OCI-LY7 (cell line): ENCODE measurements around the gene NINJ2. TPM values are rescaled to one million over a fixed set of nuclear protein-coding genes. Genes with fewer than 3 reads are reported as not detected.

Experiments used
- BruUV-seq: library from RNA; stranded (reverse); fragments of 400-500 nt; replicated peaks from 2 replicates; lab custom pipeline; 2021; lab: Mats Ljungman, UMichigan
- CTCF ChIA-PET: fragments of 300-600 bp; sonication (Branson Sonifier 250); formaldehyde crosslinking; loops from one replicate; lab custom pipeline; 2022; ENCODE audit warnings: antibody characterized with exemption; ENCODE audit not compliant: unreplicated experiment; lab: Charles Lee
- POLR2A ChIA-PET: fragments of 300-600 bp; sonication (Branson Sonifier 250); formaldehyde crosslinking; loops from one replicate; lab custom pipeline; 2022; ENCODE audit warnings: antibody characterized with exemption; lab: Charles Lee
- DNase-seq: peaks from one replicate; pipeline ENCODE4 v3.0.0-alpha.2; 2015; ENCODE audit warnings: low spot score
- H2AFZ ChIP-seq: fragments of 200-600 bp; sonication (generic), shearing (Covaris generic); 2 replicates; pipeline ENCODE4 v1.6.1; 2014; ENCODE audit warnings: mild to moderate bottlenecking, antibody characterized with exemption, low read length, moderate library complexity
- H3K27ac ChIP-seq: fragments of 200-600 bp; sonication (generic); 2 replicates; pipeline ENCODE4 v1.5.1; 2014; ENCODE audit warnings: mixed run types, low read depth, mild to moderate bottlenecking, moderate library complexity, low read length, inconsistent platforms; ENCODE audit not compliant: poor library complexity, severe bottlenecking
- H3K36me3 ChIP-seq: fragments of 200-600 bp; sonication (generic); 2 replicates; pipeline ENCODE4 v1.6.1; 2014; ENCODE audit warnings: mild to moderate bottlenecking, antibody characterized with exemption, low read length, moderate library complexity, mixed read lengths; ENCODE audit not compliant: insufficient read depth
- H3K4me1 ChIP-seq: fragments of 200-600 bp; sonication (generic); 2 replicates; pipeline ENCODE4 v1.5.1; 2014; ENCODE audit warnings: mild to moderate bottlenecking, low read length; ENCODE audit not compliant: insufficient read depth, poor library complexity, severe bottlenecking
- H3K4me2 ChIP-seq: fragments of 200-600 bp; sonication (generic); 2 replicates; pipeline ENCODE4 v1.6.1; 2014; ENCODE audit warnings: mild to moderate bottlenecking, low read length
- H3K4me3 ChIP-seq: fragments of 200-600 bp; sonication (generic); 2 replicates; pipeline ENCODE4 v1.5.1; 2014; ENCODE audit warnings: mild to moderate bottlenecking, low read depth, low read length; ENCODE audit not compliant: poor library complexity, severe bottlenecking
- H3K79me2 ChIP-seq: fragments of 200-600 bp; sonication (generic); 2 replicates; pipeline ENCODE4 v1.6.1; 2016; ENCODE audit warnings: low read depth, mild to moderate bottlenecking, low read length, moderate library complexity, mixed read lengths; ENCODE audit not compliant: insufficient read depth
- H3K9me2 ChIP-seq: fragments of 200-600 bp; sonication (generic); 2 replicates; pipeline ENCODE4 v1.6.1; 2016; ENCODE audit warnings: mild to moderate bottlenecking, low read length, mixed read lengths; ENCODE audit not compliant: insufficient read depth
- H3K9me3 ChIP-seq: fragments of 200-600 bp; sonication (generic); 2 replicates; pipeline ENCODE4 v1.6.1; 2014; ENCODE audit warnings: mild to moderate bottlenecking, mixed run types, low read length, mixed read lengths
- H4K20me1 ChIP-seq: fragments of 200-600 bp; sonication (generic); 2 replicates; pipeline ENCODE4 v1.6.1; 2014; ENCODE audit warnings: mild to moderate bottlenecking, antibody characterized with exemption, low read length, moderate library complexity, mixed read lengths; ENCODE audit not compliant: insufficient read depth
- EZH2phosphoT487 ChIP-seq: fragments of 200-600 bp; sonication (generic); IDR thresholded peaks from 2 replicates; pipeline ENCODE4 v1.6.1; 2018; ENCODE audit warnings: low read depth, borderline replicate concordance, mild to moderate bottlenecking, mixed run types, antibody characterized with exemption, low read length, moderate library complexity, mixed read lengths
- intact Hi-C: fragments of 100-400 bp; cut with micrococcal nuclease; formaldehyde crosslinking; loops from one replicate; pipeline ENCODE4 v1.10.0; 2022; ENCODE audit not compliant: unreplicated experiment
- total RNA-seq, 2 experiments: library from RNA; depleted of rRNA in 1 of 2; stranded (reverse); fragments of >200 nt in 1 of 2; shearing (Covaris generic) in 1 of 2; gene quantifications; 2 replicates each; pipeline ENCODE4 v1.2.3, GENCODE V29; 2014 to 2022
- TF ChIP-seq, protein P1 (sequence below): fragments of 200-600 bp; sonication (generic); conservative IDR thresholded peaks from 2 replicates; pipeline ENCODE4 v1.5.1; 2014; ENCODE audit warnings: mild to moderate bottlenecking, antibody characterized with exemption, low read length, moderate library complexity, mixed read lengths

The NINJ2 gene
- total RNA-seq, 2 experiments from 2014 or later, result 0.79 to 4.4 TPM

DNA sequence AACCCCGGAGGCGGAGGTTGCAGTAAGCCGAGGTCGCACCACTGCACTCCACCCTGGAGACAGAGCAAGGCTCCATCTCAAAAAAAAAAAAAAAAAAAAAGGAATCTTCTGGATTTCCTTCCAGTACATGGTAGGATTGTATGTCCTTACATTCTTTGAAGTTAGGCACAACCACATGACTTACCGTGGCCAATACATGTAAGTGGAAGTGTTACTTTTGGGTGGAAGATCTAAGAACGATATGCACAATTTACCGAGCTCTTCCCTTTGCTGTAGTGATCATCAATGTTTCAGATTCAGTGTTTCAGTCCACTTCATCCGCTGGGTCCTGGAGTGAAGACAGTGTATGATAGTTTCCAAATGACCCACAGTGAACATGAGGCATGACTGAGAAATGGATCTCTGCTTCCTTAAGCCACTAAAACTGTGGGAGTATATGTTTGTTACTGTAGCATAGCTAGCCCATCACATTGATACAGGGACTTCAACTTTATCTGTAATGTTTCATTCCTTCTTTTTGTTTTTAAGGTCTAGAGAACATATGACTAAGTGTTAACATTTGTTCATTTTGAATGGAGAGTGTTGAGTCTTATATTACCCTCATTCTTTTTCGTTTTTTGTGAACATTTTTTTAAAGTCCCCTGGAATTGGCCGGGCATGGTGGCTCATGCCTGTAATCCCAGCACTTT is 18.5 kb upstream of the NINJ2 start:
- TF ChIP-seq, protein P1, sequence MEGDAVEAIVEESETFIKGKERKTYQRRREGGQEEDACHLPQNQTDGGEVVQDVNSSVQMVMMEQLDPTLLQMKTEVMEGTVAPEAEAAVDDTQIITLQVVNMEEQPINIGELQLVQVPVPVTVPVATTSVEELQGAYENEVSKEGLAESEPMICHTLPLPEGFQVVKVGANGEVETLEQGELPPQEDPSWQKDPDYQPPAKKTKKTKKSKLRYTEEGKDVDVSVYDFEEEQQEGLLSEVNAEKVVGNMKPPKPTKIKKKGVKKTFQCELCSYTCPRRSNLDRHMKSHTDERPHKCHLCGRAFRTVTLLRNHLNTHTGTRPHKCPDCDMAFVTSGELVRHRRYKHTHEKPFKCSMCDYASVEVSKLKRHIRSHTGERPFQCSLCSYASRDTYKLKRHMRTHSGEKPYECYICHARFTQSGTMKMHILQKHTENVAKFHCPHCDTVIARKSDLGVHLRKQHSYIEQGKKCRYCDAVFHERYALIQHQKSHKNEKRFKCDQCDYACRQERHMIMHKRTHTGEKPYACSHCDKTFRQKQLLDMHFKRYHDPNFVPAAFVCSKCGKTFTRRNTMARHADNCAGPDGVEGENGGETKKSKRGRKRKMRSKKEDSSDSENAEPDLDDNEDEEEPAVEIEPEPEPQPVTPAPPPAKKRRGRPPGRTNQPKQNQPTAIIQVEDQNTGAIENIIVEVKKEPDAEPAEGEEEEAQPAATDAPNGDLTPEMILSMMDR, result no peak
- no peak for TF ChIP-seq EZH2phosphoT487
- Histone ChIP-seq H3K4me1 (peaks cover 49% of the 10 kb centered on the region), H2AFZ (peak overlapping the region; percentile 46; the same call in 1 of the 2 replicates), H3K4me2 (no peak overlapping the region), H3K9me2 (no peaks in the 10 kb centered on the region), H3K9me3 (no peaks in the 10 kb centered on the region), H3K27ac (no peak overlapping the region), H3K36me3 (no peaks in the 10 kb centered on the region), H3K4me3 (no peak overlapping the region), H4K20me1 (no peaks in the 10 kb centered on the region), H3K79me2 (no peaks in the 10 kb centered on the region)
- no TSS peak for BruUV-seq
- POLR2A ChIA-PET, result interaction anchor here (0.7 to 1.0 kb wide), 3 partner anchors 13 to 68 kb away, joined by 3 to 4 read pairs (median 3); no protein-coding TSS in a partner anchor
- DNase-seq, result no peak
- intact Hi-C loops, result no loop called here
- CTCF ChIA-PET, result no interaction called here

DNA sequence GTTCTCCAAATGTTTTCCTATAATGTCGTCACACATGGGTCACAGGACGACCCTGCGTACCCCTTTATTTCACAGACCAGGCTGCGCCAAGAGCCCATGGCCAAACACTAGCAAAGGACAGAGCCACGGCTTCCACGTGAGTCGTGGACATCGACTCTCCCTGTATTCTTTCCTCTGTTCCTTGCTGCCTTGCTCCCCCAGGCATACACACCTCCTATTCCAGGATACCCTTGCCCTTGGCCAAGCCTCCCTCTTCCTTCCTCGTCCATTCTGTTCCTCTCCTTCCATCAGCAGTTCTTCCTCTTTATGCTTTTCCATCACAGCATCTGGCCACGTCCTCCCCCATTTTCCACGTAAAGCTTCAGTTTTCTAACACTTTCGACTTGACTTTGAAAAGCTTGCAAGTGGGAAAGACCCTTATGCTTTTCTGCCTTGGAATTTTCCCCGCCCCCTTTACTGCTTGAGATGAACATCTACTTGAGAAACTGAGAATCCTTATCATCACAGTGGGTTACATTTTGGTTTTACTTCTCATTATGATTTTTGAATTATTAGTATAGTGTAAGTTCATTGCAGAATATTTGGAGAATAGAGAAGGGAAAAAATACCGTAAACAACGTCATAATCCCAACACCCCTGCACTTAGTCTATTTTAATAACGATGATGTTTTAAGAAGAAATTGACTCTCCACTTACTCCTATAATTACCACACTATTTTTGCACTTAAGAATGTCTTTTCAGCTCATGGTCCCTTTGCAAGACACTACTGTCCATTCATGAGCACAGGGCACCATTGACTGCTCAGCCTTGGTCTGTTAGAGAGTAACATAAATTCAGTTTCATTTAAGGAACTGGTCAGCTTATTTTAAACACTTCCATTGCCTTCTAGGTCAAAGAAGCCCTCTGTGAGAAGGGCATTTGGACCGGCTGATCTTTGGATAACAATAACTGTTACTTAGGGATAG is 15.8 kb upstream of the NINJ2 start:
- Histone ChIP-seq H3K27ac (no peak overlapping the region), H4K20me1 (no peaks in the 10 kb centered on the region), H3K4me1 (peaks cover 49% of the 10 kb centered on the region), H2AFZ (peak overlapping the region; percentile 18; the same call in 1 of the 2 replicates), H3K79me2 (no peaks in the 10 kb centered on the region), H3K36me3 (no peaks in the 10 kb centered on the region), H3K4me2 (no peak overlapping the region), H3K4me3 (no peak overlapping the region), H3K9me2 (no peaks in the 10 kb centered on the region), H3K9me3 (no peaks in the 10 kb centered on the region)
- CTCF ChIA-PET, result no interaction called here
- POLR2A ChIA-PET, result interaction anchor here (0.7 kb wide), 2 partner anchors 18 to 64 kb away, joined by 3 read pairs; no protein-coding TSS in a partner anchor
- intact Hi-C loops, result loop anchor here (10.0 kb wide), 1 partner anchor 104 kb away; no protein-coding TSS in a partner anchor
- no TSS peak for BruUV-seq
- TF ChIP-seq, protein P1, result no peak
- TF ChIP-seq EZH2phosphoT487, result no peak
- DNase-seq, result no peak
